ENCODE results near the gene EEF2K.

Gene EEF2K

GRCh38 chr16:22317625-22318024 lies 111.5 kb downstream of the EEF2K start:
- DNase-seq (ENCODE audit: low spot score): no peak

DNA sequence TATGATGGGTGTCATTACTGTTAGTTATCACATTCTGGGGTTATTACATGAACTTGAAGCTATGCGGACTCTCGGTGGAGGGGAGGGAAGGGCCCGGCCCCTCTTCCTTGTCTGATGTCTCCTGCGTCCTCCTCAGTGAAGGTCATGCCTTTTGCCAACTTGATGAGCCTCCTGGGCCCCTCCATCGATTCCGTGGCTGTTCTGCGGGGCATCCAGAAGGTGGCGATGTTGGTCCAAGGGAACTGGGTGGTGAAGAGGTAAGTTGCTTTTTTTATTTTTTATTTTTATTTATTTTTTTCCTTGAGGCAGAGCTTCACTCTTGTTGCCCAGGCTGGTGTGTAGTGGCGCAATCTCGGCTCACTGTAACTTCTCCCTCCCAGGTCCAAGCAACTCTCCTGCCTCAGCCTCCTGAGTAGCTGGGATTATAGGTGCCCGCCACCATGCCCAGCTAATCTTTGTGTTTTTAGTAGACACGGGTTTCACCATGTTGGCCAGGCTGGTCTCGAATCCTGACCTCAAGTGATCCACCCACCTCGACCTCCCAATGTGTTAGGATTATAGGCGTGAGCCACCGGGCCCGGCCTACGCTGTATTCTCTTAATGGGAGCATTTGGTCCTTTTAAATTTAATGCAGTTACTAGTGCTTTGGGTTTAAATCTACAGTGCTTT lies 112.7 kb downstream of the EEF2K start:
- DNase-seq (ENCODE audit: low spot score): no peak

GRCh38 chr16:22320572-22321339 lies 114.7 kb downstream of the EEF2K start:
- no peak for DNase-seq (ENCODE audit: low spot score)

- peak; percentile 34 for DNase-seq (ENCODE audit: low spot score)
Observed at GRCh38 chr16:22321340-22322001, 115.4 kb downstream of the EEF2K start.

- no peak for DNase-seq (ENCODE audit: low spot score)
Observed at GRCh38 chr16:22322021-22322471, 116.0 kb downstream of the EEF2K start.

- DNase-seq (ENCODE audit: low spot score): no peak
Observed at GRCh38 chr16:22322741-22323140, 116.7 kb downstream of the EEF2K start.

GRCh38 chr16:22323173-22323958 lies 117.3 kb downstream of the EEF2K start:
- DNase-seq (ENCODE audit: low spot score): no peak

DNA sequence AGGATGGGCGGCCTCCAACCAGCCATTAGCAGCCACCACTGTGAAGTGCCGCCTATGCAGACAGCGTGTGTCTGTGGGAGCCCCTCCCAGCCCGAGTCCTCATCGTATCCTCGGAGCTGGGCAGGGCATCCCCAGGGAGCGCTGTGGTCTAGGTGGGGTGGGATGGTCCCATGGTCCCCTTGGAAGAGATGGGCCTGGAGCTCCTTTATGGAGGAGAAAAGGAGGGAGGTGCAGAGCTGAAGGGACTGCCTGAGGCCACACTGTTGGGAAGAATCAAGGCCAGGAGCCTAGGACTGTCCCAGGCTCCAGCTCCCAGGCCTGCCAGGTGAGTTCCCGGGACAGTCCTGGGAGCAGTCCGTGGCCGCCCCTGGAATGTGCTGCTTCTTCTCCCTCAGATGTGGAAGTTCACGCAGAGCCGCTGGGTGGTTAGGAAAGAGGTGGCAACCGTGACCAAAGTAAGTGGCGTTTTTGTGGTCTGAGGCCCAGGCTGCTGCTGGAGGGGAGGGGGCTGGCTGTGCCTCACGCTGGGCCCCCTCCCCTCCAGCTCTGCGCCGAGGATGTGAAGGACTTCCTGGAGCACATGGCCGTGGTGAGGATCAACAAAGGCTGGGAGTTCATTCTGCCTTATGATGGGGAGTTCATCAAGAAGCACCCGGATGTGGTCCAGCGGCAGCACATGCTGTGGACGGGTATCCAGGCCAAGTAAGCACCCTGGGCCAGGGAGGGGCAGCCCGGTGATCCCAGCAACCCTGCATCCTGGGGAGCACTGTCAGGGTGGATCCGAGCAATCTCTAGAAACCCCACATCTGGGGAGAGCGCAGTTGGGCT lies 118.1 kb downstream of the EEF2K start:
- no peak for DNase-seq (ENCODE audit: low spot score)

GRCh38 chr16:22324787-22325597 lies 118.9 kb downstream of the EEF2K start:
- no peak for DNase-seq (ENCODE audit: low spot score)

DNA sequence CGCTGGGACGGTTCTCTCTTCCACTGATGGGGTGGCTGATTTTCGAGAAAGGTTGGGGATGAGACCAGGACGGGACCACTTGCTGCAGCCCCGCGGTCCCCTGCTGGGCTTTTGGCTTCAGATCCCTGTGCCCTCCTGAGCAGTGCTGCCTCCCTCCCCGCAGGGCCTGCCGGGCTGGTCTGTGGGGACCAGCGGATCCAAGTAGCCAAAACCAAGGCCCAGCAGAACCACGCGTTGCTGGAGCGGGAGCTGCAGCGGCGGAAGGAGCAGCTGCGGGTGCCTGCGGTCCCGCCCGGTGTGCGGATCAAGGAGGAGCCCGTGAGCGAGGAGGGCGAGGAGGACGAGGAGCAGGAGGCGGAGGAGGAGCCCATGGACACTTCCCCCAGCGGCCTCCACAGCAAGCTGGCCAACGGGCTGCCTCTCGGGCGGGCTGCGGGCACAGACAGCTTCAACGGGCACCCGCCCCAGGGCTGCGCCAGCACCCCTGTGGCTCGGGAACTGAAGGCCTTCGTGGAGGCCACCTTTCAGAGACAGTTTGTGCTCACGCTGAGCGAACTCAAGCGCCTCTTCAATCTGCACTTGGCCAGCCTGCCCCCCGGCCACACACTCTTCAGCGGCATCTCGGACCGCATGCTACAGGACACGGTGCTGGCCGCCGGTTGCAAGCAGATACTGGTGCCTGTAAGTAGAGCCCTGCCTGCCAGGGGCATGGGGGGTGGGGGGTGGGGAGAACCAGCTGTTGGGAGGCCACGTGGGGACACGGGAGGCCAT lies 119.7 kb downstream of the EEF2K start:
- no peak for DNase-seq (ENCODE audit: low spot score)

- no peak for DNase-seq (ENCODE audit: low spot score)
Observed at GRCh38 chr16:22326369-22326652, 120.2 kb downstream of the EEF2K start.

- DNase-seq (ENCODE audit: low spot score): no peak
Observed at GRCh38 chr16:22326771-22327445, 120.8 kb downstream of the EEF2K start.

DNA sequence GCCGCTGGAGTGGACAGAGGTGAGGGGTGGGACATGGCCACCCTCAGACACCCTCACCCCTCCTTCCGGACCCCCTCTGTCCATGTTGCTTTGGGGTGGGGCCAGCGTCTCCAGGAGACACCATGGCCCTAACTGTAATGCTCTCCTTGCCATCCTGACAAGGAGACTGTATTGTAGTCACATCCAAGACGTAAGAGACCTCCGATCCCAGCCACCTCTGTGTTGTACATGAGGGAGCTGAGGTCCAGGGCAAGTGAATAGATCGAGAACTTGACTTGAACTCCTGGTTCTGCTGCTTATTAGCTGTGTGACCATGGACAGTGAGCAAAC lies 121.3 kb downstream of the EEF2K start:
- DNase-seq (ENCODE audit: low spot score): no peak

- DNase-seq (ENCODE audit: low spot score): no peak
Observed at GRCh38 chr16:22328081-22328725, 122.1 kb downstream of the EEF2K start.

- no peak for DNase-seq (ENCODE audit: low spot score)
Observed at GRCh38 chr16:22329199-22329695, 123.2 kb downstream of the EEF2K start.

DNA sequence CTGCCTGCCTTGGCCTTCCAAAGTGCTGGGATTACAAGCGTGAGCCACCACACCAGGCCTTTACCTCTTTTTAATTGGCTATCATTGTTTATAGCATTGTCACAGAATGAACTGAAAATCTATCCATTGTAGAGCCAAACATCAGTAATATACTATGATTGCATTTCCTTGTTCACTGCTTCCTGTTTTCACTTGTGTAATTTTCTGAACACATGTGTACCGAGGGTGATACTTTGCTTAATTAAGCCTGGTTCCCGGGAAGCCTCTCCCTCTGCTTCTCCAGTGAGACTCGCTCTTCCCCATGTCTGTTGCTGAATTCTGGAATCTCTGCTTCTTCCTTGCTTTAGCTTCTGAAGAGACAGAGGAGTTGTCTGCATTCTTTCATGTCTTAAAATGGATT lies 124.2 kb downstream of the EEF2K start:
- no peak for DNase-seq (ENCODE audit: low spot score)

- DNase-seq (ENCODE audit: low spot score): peak; percentile 26
Observed at GRCh38 chr16:22333457-22333994, 127.4 kb downstream of the EEF2K start.

GRCh38 chr16:22335668-22336246 lies 129.7 kb downstream of the EEF2K start:
- DNase-seq (ENCODE audit: low spot score): no peak

All from pons (tissue), 1 donor.